HepG2 (cell line): ENCODE results near the gene ZNF33B.

ENCODE experiments used
- ATAD3A ChIP-seq: sonication (generic); formaldehyde crosslinking; IDR thresholded peaks from 2 replicates; pipeline ENCODE4 v1.4.0; 2020; ENCODE audit warnings: missing genetic modification reagents
- CTCF ChIP-seq: sonication (generic); formaldehyde crosslinking; IDR thresholded peaks from 2 replicates; pipeline ENCODE4 v1.5.0; 2020; ENCODE audit warnings: mild to moderate bottlenecking, missing genetic modification reagents, moderate library complexity
- PRPF4 ChIP-seq: fragments of 200-400 bp; formaldehyde crosslinking; IDR thresholded peaks from 2 replicates; pipeline ENCODE4 v1.6.1; 2016; ENCODE audit warnings: low read length, low read depth; ENCODE audit not compliant: poor library complexity, severe bottlenecking
- ZNF24 ChIP-seq: fragments of 450-650 bp; IDR thresholded peaks from 2 replicates; pipeline ENCODE4 v1.6.1; 2017; ENCODE audit warnings: antibody characterized with exemption, mild to moderate bottlenecking
- ZNF296 ChIP-seq: sonication (generic); formaldehyde crosslinking; conservative IDR thresholded peaks from 2 replicates; pipeline ENCODE4 v1.5.0; 2020; ENCODE audit warnings: mild to moderate bottlenecking, missing genetic modification reagents
- TF ChIP-seq, protein P1 (sequence below), 2 experiments: sonication (generic) in 1 of 2; formaldehyde crosslinking in 1 of 2; IDR thresholded peaks; 2 replicates each; pipeline versions ENCODE4 v1.5.1 to v1.6.1; 2011 to 2020; ENCODE audit warnings: borderline replicate concordance in 1 of 2, low read depth in 1 of 2, low read length in 1 of 2, mild to moderate bottlenecking in 1 of 2, missing genetic modification reagents in 1 of 2, moderate library complexity in 1 of 2

- no peak for TF ChIP-seq CTCF
- TF ChIP-seq PRPF4 = no peak
- TF ChIP-seq, protein P1, sequence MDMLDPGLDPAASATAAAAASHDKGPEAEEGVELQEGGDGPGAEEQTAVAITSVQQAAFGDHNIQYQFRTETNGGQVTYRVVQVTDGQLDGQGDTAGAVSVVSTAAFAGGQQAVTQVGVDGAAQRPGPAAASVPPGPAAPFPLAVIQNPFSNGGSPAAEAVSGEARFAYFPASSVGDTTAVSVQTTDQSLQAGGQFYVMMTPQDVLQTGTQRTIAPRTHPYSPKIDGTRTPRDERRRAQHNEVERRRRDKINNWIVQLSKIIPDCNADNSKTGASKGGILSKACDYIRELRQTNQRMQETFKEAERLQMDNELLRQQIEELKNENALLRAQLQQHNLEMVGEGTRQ (IDR thresholded peaks at IDR 0.05; ENCODE audit: low read depth, low read length) = no peak
- TF ChIP-seq, protein P1 (CRISPR knock-in tag; IDR thresholded peaks at IDR 0.05; ENCODE audit: borderline replicate concordance) = no peak
- TF ChIP-seq ATAD3A (CRISPR knock-in tag) = no peak
- no peak for TF ChIP-seq ZNF296
- no peak for TF ChIP-seq ZNF24
These were observed 90.1 kb downstream of the ZNF33B start for GRCh38 chr10:42548254-42548653.
